ENCODE measurements around the gene C9orf57.

DNA sequence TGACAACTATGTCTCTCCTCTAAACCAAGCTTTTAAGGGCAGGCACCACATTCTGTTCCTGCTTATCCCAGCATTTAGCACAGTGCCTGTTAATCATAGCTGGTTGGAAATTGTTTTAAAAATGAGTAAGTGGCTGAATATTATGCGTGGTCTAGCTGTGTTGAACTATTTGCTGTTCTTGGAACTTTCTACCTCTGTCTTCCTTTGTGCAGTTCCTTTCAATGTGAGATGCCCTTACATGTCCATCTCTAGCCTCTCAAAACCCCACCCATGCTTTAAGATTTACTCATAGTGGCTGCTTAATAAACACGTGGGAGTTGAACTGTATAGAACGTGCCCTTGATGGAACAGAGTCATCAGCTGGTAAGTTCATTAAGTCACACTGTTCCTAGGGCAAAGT lies 34.5 kb downstream of the C9orf57 start:
- TF ChIP-seq, protein P1, sequence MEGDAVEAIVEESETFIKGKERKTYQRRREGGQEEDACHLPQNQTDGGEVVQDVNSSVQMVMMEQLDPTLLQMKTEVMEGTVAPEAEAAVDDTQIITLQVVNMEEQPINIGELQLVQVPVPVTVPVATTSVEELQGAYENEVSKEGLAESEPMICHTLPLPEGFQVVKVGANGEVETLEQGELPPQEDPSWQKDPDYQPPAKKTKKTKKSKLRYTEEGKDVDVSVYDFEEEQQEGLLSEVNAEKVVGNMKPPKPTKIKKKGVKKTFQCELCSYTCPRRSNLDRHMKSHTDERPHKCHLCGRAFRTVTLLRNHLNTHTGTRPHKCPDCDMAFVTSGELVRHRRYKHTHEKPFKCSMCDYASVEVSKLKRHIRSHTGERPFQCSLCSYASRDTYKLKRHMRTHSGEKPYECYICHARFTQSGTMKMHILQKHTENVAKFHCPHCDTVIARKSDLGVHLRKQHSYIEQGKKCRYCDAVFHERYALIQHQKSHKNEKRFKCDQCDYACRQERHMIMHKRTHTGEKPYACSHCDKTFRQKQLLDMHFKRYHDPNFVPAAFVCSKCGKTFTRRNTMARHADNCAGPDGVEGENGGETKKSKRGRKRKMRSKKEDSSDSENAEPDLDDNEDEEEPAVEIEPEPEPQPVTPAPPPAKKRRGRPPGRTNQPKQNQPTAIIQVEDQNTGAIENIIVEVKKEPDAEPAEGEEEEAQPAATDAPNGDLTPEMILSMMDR (IDR thresholded peaks at IDR 0.05), result no peak
- TF ChIP-seq POLR2A (IDR thresholded peaks at IDR 0.05) (no peak), POLR2AphosphoS5 (IDR thresholded peaks at IDR 0.05; ENCODE audit: insufficient read depth in 1 of 2, low read depth in 1 of 2) (no peak)

Measured in vagina (tissue), 2 donors.